GM13976 (cell line): Measurements from ENCODE around the gene FICD.
"Not testable (repeated sequence)": the region's sequence is repeated elsewhere in the genome, so short reads cannot be mapped to it uniquely, and the experiment has no call there.

ENCODE experiments used
- DNase-seq: peaks from one replicate; pipeline ENCODE4 v3.0.0; 2012; ENCODE audit warnings: low spot score
- CTCF ChIP-seq: IDR thresholded peaks from 2 replicates; pipeline ENCODE4 v1.5.1; 2012; ENCODE audit warnings: borderline replicate concordance, mild to moderate bottlenecking; ENCODE audit not compliant: insufficient read depth; ENCODE audit errors: extremely low read depth, missing control alignments, control extremely low read depth
- in situ Hi-C: fragments of 300-500 bp; cut with MboI; formaldehyde crosslinking; loops from one replicate; pipeline ENCODE4 v1.12.0; 2022; ENCODE audit warnings: low sequenced_read_pairs, mixed read lengths, inconsistent platforms; ENCODE audit not compliant: unreplicated experiment

The FICD gene

GRCh38 chr12:108553799-108554198 lies 38.7 kb downstream of the FICD start:
- no peak for TF ChIP-seq CTCF
- DNase-seq: no peak
- in situ Hi-C loops: loop anchor here (25.0 kb wide), 1 partner anchor 534 kb away; the partner anchor contains the start of genes ALKBH2 and UNG

- in situ Hi-C loops: loop anchor here (25.0 kb wide), 1 partner anchor 532 kb away; the partner anchor contains the start of genes ALKBH2 and UNG
- DNase-seq: not testable (repeated sequence)
These were observed 40.3 kb downstream of the FICD start for GRCh38 chr12:108555383-108555782.

GRCh38 chr12:108559007-108559655 lies 44.1 kb downstream of the FICD start:
- no peak for DNase-seq
- in situ Hi-C loops: loop anchor here (25.0 kb wide), 1 partner anchor 528 kb away; the partner anchor contains the start of genes ALKBH2 and UNG
- TF ChIP-seq CTCF: no peak

GRCh38 chr12:108559748-108560147 lies 44.7 kb downstream of the FICD start:
- TF ChIP-seq CTCF: no peak
- in situ Hi-C loops: loop anchor here (10.0 to 25.0 kb wide), 2 partner anchors 245 to 528 kb away; partner anchors contain the start of genes ALKBH2 and UNG
- no peak for DNase-seq

GRCh38 chr12:108560321-108560721 lies 45.2 kb downstream of the FICD start:
- DNase-seq: no peak
- in situ Hi-C loops: loop anchor here (10.0 to 25.0 kb wide), 2 partner anchors 244 to 527 kb away; partner anchors contain the start of genes ALKBH2 and UNG
- TF ChIP-seq CTCF: no peak

- no peak for TF ChIP-seq CTCF
- in situ Hi-C loops: loop anchor here (10.0 to 25.0 kb wide), 2 partner anchors 244 to 526 kb away; partner anchors contain the start of genes ALKBH2 and UNG
- DNase-seq: peak; percentile 88
These were observed 46.0 kb downstream of the FICD start, which contains the start of gene SART3 for GRCh38 chr12:108560752-108561719. Gene SART3, minus strand, starts transcription at chr12:108561173. Its CDS starts 19 bp downstream, at chr12:108561154.
